H9 (cell line): ENCODE measurements around the gene LCMT1. TPM values are rescaled to one million over a fixed set of nuclear protein-coding genes. Genes with fewer than 3 reads are reported as not detected.
A peak's percentile ranks its signal among the peaks of the same experiment; 100 is the strongest.

ENCODE experiments used
- DNase-seq: peaks from one replicate; pipeline ENCODE4 v3.0.0-alpha.2; 2017
- H2AFZ ChIP-seq: one replicate; pipeline ENCODE4 v1.6.1; 2013; ENCODE audit warnings: mild to moderate bottlenecking, low read length, control low read depth, moderate library complexity
- H2AK5ac ChIP-seq: 2 replicates; pipeline ENCODE4 v1.6.1; 2013; ENCODE audit warnings: low read length, control low read depth, mixed read lengths; ENCODE audit not compliant: insufficient read length
- H2BK120ac ChIP-seq: one replicate; pipeline ENCODE4 v1.6.1; 2013; ENCODE audit warnings: low read depth, mild to moderate bottlenecking, low read length, control low read depth, inconsistent platforms; ENCODE audit not compliant: poor library complexity, severe bottlenecking
- H2BK12ac ChIP-seq: 2 replicates; pipeline ENCODE4 v1.6.1; 2013; ENCODE audit warnings: low read length, control low read depth, mixed read lengths, low read depth; ENCODE audit not compliant: insufficient read length
- H2BK15ac ChIP-seq: 2 replicates; pipeline ENCODE4 v1.6.1; 2013; ENCODE audit warnings: low read depth, low read length, control low read depth
- H2BK20ac ChIP-seq: one replicate; pipeline ENCODE4 v1.6.1; 2013; ENCODE audit warnings: low read depth, mild to moderate bottlenecking, low read length, control low read depth, inconsistent platforms; ENCODE audit not compliant: poor library complexity, severe bottlenecking
- H2BK5ac ChIP-seq: 2 replicates; pipeline ENCODE4 v1.6.1; 2013; ENCODE audit warnings: low read length, control low read depth, mixed read lengths; ENCODE audit not compliant: insufficient read length
- H3K14ac ChIP-seq: 2 replicates; pipeline ENCODE4 v1.6.1; 2013; ENCODE audit warnings: low read length, control low read depth; ENCODE audit not compliant: insufficient read depth
- H3K18ac ChIP-seq: 2 replicates; pipeline ENCODE4 v1.6.1; 2013; ENCODE audit warnings: low read depth, mild to moderate bottlenecking, mixed read lengths, low read length, control low read depth; ENCODE audit not compliant: insufficient read length
- H3K23ac ChIP-seq: 2 replicates; pipeline ENCODE4 v1.6.1; 2013; ENCODE audit warnings: low read length, control low read depth, mixed read lengths, low read depth; ENCODE audit not compliant: insufficient read length
- H3K23me2 ChIP-seq: 2 replicates; pipeline ENCODE4 v1.6.1; 2013; ENCODE audit warnings: low read depth, mild to moderate bottlenecking, mixed read lengths, low read length, control low read depth; ENCODE audit not compliant: insufficient read length, poor library complexity, severe bottlenecking
- H3K27ac ChIP-seq: 2 replicates; pipeline ENCODE4 v1.5.1; 2013; ENCODE audit warnings: low read length, control low read depth, mixed read lengths, low read depth; ENCODE audit not compliant: insufficient read length
- H3K27me3 ChIP-seq: 2 replicates; pipeline ENCODE4 v1.6.1; 2013; ENCODE audit warnings: low read length, control low read depth, inconsistent platforms; ENCODE audit not compliant: insufficient read depth
- H3K4ac ChIP-seq: 2 replicates; pipeline ENCODE4 v1.6.1; 2013; ENCODE audit warnings: low read depth, mild to moderate bottlenecking, control low read depth, inconsistent platforms, low read length, moderate library complexity
- H3K4me1 ChIP-seq: 2 replicates; pipeline ENCODE4 v1.6.1; 2013; ENCODE audit warnings: low read length, control low read depth, inconsistent platforms; ENCODE audit not compliant: insufficient read depth
- H3K4me2 ChIP-seq: 2 replicates; pipeline ENCODE4 v1.6.1; 2013; ENCODE audit warnings: low read length, control low read depth, mixed read lengths; ENCODE audit not compliant: insufficient read length, insufficient read depth
- H3K56ac ChIP-seq: 2 replicates; pipeline ENCODE4 v1.6.1; 2013; ENCODE audit warnings: low read depth, mild to moderate bottlenecking, mixed read lengths, low read length, control low read depth; ENCODE audit not compliant: insufficient read length
- H3K79me1 ChIP-seq: 2 replicates; pipeline ENCODE4 v1.6.1; 2013; ENCODE audit warnings: low read depth, mild to moderate bottlenecking, moderate library complexity, low read length, control low read depth, inconsistent platforms; ENCODE audit not compliant: insufficient read depth, poor library complexity, severe bottlenecking
- H3K79me2 ChIP-seq: 2 replicates; pipeline ENCODE4 v1.6.1; 2013; ENCODE audit warnings: low read length, control low read depth, inconsistent platforms; ENCODE audit not compliant: insufficient read depth
- H3K9ac ChIP-seq: 2 replicates; pipeline ENCODE4 v1.6.1; 2013; ENCODE audit warnings: low read length, control low read depth, mixed read lengths; ENCODE audit not compliant: insufficient read length; ENCODE audit errors: extremely low read depth
- H3K9me3 ChIP-seq: one replicate; pipeline ENCODE4 v1.6.1; 2013; ENCODE audit warnings: low read depth, low read length, inconsistent platforms; ENCODE audit not compliant: control insufficient read depth
- H3T11ph ChIP-seq: one replicate; pipeline ENCODE4 v1.6.1; 2013; ENCODE audit warnings: mild to moderate bottlenecking, low read length, control low read depth, inconsistent platforms
- H4K20me1 ChIP-seq: one replicate; pipeline ENCODE4 v1.6.1; 2013; ENCODE audit not compliant: control insufficient read depth, insufficient read length, insufficient read depth
- H4K5ac ChIP-seq: 2 replicates; pipeline ENCODE4 v1.6.1; 2013; ENCODE audit warnings: low read depth, mild to moderate bottlenecking, mixed read lengths, low read length, control low read depth; ENCODE audit not compliant: insufficient read length
- H4K8ac ChIP-seq: replicated peaks from 2 replicates; pipeline ENCODE4 v1.6.1; 2013; ENCODE audit warnings: low read length, control low read depth, mixed read lengths, low read depth; ENCODE audit not compliant: insufficient read length
- H4K91ac ChIP-seq: 2 replicates; pipeline ENCODE4 v1.6.1; 2013; ENCODE audit warnings: low read depth, mild to moderate bottlenecking, moderate library complexity, mixed read lengths, low read length, control low read depth; ENCODE audit not compliant: insufficient read length
- H3K27ac Mint-ChIP-seq, 3 experiments: 2 replicates in 2 of 3; 3 replicates in 1 of 3; pipeline ENCODE4 v1.8.0; 2020 to 2021; ENCODE audit warnings: mixed read lengths in 3 of 3, mild to moderate bottlenecking in 1 of 3, moderate library complexity in 1 of 3
- H3K27me3 Mint-ChIP-seq: 2 replicates; pipeline ENCODE4 v1.8.0; 2021; ENCODE audit warnings: low read depth, mild to moderate bottlenecking, moderate library complexity, mixed read lengths
- H3K36me3 Mint-ChIP-seq, 3 experiments: 2 replicates in 2 of 3; 3 replicates in 1 of 3; pipeline ENCODE4 v1.8.0; 2020 to 2021; ENCODE audit warnings: low read depth in 3 of 3, mixed read lengths in 3 of 3; ENCODE audit not compliant: insufficient read depth in 1 of 3
- H3K4me1 Mint-ChIP-seq, 2 experiments: 2 replicates each; pipeline ENCODE4 v1.8.0; 2020; ENCODE audit warnings: mixed read lengths in 2 of 2
- H3K4me3 Mint-ChIP-seq, 2 experiments: 2 replicates in 1 of 2; 3 replicates in 1 of 2; pipeline ENCODE4 v1.8.0; 2020 to 2021; ENCODE audit warnings: mild to moderate bottlenecking in 2 of 2, mixed read lengths in 2 of 2, moderate library complexity in 1 of 2
- H3K9me3 Mint-ChIP-seq, 2 experiments: 2 replicates in 1 of 2; 3 replicates in 1 of 2; pipeline ENCODE4 v1.8.0; 2020; ENCODE audit warnings: mild to moderate bottlenecking in 2 of 2, mixed read lengths in 2 of 2, moderate library complexity in 1 of 2
- CTCF ChIP-seq: fragments of 200-600 bp; sonication (generic); conservative IDR thresholded peaks from 3 replicates; pipeline ENCODE4 v1.8.0; 2021; ENCODE audit warnings: antibody characterized with exemption, mild to moderate bottlenecking
- WGBS: extraction: QIAGEN DNeasy Blood & Tissue Kit; methylation state at CpG from one replicate; pipeline ENCODE4 v1.1.7; 2013; ENCODE audit warnings: missing lambda C conversion rate, low lambda C conversion rate, mixed read lengths; ENCODE audit not compliant: insufficient read length; ENCODE audit errors: extremely low coverage; 5-methylcytosine and 5-hydroxymethylcytosine counted together
- total RNA-seq: library from RNA; stranded (reverse); gene quantifications from 2 replicates; pipeline ENCODE4 v1.2.1, GENCODE V29; 2021

The LCMT1 gene
- total RNA-seq, 1 experiment from 2014 or later = 81.2 TPM

GRCh38 chr16:25176136-25176535 is 64.6 kb downstream of the LCMT1 start:
- Histone ChIP-seq H2BK120ac (no peak overlapping the region), H3K4me2 (no peak overlapping the region), H4K8ac (no peak overlapping the region), H2BK20ac (no peak overlapping the region), H4K91ac (no peak overlapping the region), H3K23ac (no peak overlapping the region), H2AK5ac (no peak overlapping the region), H3T11ph (no peak overlapping the region), H3K79me1 (no peaks in the 10 kb centered on the region), H3K9me3 (no peaks in the 10 kb centered on the region), H3K9ac (no peak overlapping the region), H3K14ac (no peak overlapping the region), H4K20me1 (peaks cover 2% of the 10 kb centered on the region), H4K5ac (no peak overlapping the region), H2BK5ac (no peak overlapping the region), H3K4me1 (no peaks in the 10 kb centered on the region), H2BK12ac (no peak overlapping the region), H2BK15ac (no peak overlapping the region), H3K56ac (no peak overlapping the region), H2AFZ (no peak overlapping the region), H3K79me2 (no peaks in the 10 kb centered on the region), H3K4ac (no peak overlapping the region), H3K23me2 (no peaks in the 10 kb centered on the region), H3K18ac (no peak overlapping the region), H3K27ac (no peak overlapping the region), H3K27me3 (no peaks in the 10 kb centered on the region)
- no CpG with 5 or more reads among the region's 7 CpGs for WGBS
- Mint-ChIP-seq H3K9me3 (no peaks in the 10 kb centered on the region), H3K27me3 (no peaks in the 10 kb centered on the region), H3K4me3 (no peak overlapping the region), H3K4me1 (no peaks in the 10 kb centered on the region), H3K36me3 (peaks cover 4 to 44% (median 34%) of the 10 kb centered on the region in 3 experiments; a peak in 5 of 7 replicates), H3K27ac (peak overlapping the region in 1 of 3 experiments; percentile 49; a peak in 1 of 7 replicates)
- TF ChIP-seq CTCF = no peak
- no peak for DNase-seq
